T1000 (cell line): ENCODE data around the gene ZNF341.
"Not testable (repeated sequence)": the region's sequence is repeated elsewhere in the genome, so short reads cannot be mapped to it uniquely, and the experiment has no call there.

Source experiments
- DNase-seq: peaks from one replicate; lab custom pipeline; 2025; ENCODE audit warnings: mixed read lengths; lab: John Stamatoyannopoulos, UW

The ZNF341 gene

GRCh38 chr20:33731693-33732165 is at the start of gene ZNF341:
TSS of gene ZNF341 (plus strand) at chr20:33731996. CDS start at chr20:33732022, 26 bp downstream.
- DNase-seq: peak; percentile 92

GRCh38 chr20:33684533-33685327 is 47.1 kb upstream of the ZNF341 start:
- no peak for DNase-seq

- no peak for DNase-seq
Observed at GRCh38 chr20:33685328-33686099, 46.3 kb upstream of the ZNF341 start.

GRCh38 chr20:33686100-33686983 is 45.5 kb upstream of the ZNF341 start, which contains the start of gene E2F1:
TSS of gene E2F1 (minus strand) at chr20:33686385. CDS start at chr20:33686264, 121 bp downstream.
- peak; percentile 96 for DNase-seq

GRCh38 chr20:33686984-33687366 is 44.8 kb upstream of the ZNF341 start:
- DNase-seq: no peak

GRCh38 chr20:33687370-33687915 is 44.4 kb upstream of the ZNF341 start:
- no peak for DNase-seq

GRCh38 chr20:33687993-33688937 is 43.5 kb upstream of the ZNF341 start:
- DNase-seq: no peak

GRCh38 chr20:33688938-33689424 is 42.8 kb upstream of the ZNF341 start:
- DNase-seq: no peak

GRCh38 chr20:33689493-33689892 is 42.3 kb upstream of the ZNF341 start:
- no peak for DNase-seq

GRCh38 chr20:33689973-33690372 is 41.8 kb upstream of the ZNF341 start:
- DNase-seq: no peak

- DNase-seq: no peak
Observed at GRCh38 chr20:33693289-33693688, 38.5 kb upstream of the ZNF341 start.

GRCh38 chr20:33693741-33694638 is 37.8 kb upstream of the ZNF341 start:
- DNase-seq: no peak

GRCh38 chr20:33694639-33695012 is 37.2 kb upstream of the ZNF341 start:
- no peak for DNase-seq

- DNase-seq: no peak
Observed at GRCh38 chr20:33696448-33696847, 35.3 kb upstream of the ZNF341 start.

GRCh38 chr20:33697129-33697528 is 34.7 kb upstream of the ZNF341 start:
- DNase-seq: no peak

- DNase-seq: not testable (repeated sequence)
Observed at GRCh38 chr20:33698966-33699365, 32.8 kb upstream of the ZNF341 start.

GRCh38 chr20:33700696-33701441 is 30.9 kb upstream of the ZNF341 start:
- not testable (repeated sequence) for DNase-seq

- DNase-seq: no peak
Observed at GRCh38 chr20:33701629-33702450, 30.0 kb upstream of the ZNF341 start.
